GM21390 (cell line): Measurements from ENCODE around the gene MAST3.
"Not testable (repeated sequence)": the region's sequence is repeated elsewhere in the genome, so short reads cannot be mapped to it uniquely, and the experiment has no call there.

Experiments
- ATAC-seq: cut with Tn5 transposase; IDR thresholded peaks from one replicate; pipeline ENCODE4 v1.9.1; 2021; ENCODE audit not compliant: unreplicated experiment

MAST3 gene

GRCh38 chr19:18156841-18157464 is 59.4 kb downstream of the MAST3 start:
- ATAC-seq = no peak

DNA sequence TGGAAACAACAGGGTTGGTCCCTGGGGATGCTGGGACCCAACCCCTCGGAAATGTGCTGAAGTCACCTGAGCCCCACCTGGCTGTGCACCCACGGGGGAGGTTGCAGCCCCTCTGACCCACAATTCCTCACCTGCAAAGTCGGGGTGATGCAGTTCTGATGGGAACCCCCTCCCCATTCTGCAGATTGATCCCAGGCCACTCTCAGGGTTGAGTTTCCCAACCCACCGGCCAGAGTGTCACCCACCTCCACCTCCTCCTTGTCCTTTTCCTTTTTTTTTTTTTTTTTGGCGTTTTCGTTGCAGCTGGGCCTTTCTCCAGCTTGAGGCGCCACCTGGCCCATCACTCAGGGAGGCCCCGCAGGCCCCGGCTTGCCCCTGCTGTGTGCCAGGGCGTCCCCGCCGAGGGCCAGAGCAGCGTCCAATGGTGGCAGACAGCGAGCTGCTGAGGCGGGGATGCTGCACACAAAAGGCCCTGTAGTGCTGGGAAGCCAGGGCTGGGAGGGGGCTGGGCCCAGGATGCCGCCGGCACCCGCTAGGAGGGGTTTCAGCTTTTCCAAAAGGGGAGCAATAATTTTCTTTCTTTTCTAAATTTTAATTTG is 60.0 kb downstream of the MAST3 start:
- ATAC-seq = no peak

- no peak for ATAC-seq
Observed at GRCh38 chr19:18158467-18158866, 60.9 kb downstream of the MAST3 start.

DNA sequence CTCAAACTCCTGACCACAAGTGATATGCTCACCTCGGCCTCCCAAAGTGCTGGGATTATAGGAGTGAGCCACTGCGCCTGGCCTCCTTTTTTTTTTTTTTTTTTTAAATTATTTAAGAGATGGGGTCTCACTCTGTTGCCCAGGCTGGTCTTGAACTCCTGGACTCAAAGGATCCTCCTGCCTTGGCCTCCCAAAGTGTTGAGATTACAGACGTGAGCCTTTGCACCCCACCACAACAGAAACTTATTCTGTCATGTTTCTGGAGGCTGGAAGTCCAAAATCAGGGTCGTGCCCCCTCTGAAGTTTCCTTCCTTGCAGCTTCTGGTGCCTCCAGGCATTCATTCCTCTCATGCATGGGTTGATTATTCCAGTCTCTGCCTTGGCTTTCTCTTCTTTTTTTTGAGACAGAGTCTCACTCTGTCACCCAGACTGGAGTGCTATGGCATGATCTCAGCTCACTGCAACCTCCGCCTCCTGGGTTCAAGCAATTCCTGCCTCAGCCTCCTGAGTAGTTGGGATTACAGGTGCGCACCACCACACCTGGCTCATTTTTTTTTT is 61.6 kb downstream of the MAST3 start:
- not testable (repeated sequence) for ATAC-seq

DNA sequence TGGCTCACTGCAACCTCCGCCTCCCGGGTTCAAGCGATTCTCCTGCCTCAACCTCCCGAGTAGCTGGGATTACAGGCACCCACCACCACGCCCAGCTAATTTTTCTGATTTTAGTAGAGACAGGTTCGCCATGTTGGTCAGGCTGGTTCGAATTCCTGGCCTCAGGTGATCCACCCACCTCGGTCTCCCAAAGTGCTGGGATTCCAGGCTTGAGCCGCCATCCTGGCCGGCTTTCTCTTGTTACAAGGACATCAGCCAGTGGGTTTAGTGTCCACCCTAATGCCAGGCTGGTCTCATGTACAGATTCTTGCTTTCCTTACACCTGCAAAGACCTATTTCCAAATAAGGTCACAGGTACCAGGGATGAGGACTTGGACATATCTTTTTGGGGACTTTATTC is 62.2 kb downstream of the MAST3 start:
- no peak for ATAC-seq

- ATAC-seq = no peak
Observed at GRCh38 chr19:18160493-18160970, 63.0 kb downstream of the MAST3 start.

GRCh38 chr19:18160971-18161635 is 63.5 kb downstream of the MAST3 start:
- peak; percentile 59 for ATAC-seq

GRCh38 chr19:18161636-18162002 is 64.0 kb downstream of the MAST3 start:
- no peak for ATAC-seq

GRCh38 chr19:18164072-18164471 is 66.5 kb downstream of the MAST3 start:
- no peak for ATAC-seq

DNA sequence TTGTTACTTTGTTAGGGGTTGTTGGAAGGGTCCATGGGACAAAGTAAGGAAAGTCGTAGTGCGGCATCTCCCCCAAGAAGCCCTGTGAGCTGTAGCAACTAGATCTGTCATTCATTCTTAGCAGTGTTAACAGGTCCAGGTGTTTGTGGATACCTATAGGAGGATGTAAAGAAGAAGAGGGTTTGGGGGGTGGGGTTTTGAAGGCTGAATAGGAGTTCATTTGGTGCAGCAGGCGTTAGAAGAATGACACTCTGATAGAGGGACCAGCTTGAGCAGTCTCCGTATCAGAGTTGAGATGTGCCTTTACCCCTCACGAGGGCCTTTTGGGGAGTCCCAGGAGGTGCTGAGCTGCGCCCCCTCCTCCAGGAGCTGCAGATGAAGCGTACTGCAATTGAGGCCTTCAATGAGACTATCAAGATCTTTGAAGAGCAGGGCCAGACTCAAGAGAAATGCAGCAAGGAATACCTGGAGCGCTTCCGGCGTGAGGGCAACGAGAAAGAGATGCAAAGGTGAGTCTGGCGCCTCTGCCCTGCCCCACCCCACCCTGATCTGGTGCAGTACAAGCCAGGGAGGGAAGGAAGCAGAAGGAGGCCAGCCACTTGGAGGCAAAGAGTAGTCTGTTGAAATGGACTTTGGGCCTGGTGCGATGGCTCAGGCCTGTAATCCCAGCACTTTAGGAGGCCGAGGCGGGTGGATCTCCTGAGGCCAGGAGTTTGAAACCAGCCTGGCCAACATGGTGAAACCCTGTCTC is 68.4 kb downstream of the MAST3 start:
- no peak for ATAC-seq

- no peak for ATAC-seq
Observed at GRCh38 chr19:18167011-18167410, 69.4 kb downstream of the MAST3 start.

DNA sequence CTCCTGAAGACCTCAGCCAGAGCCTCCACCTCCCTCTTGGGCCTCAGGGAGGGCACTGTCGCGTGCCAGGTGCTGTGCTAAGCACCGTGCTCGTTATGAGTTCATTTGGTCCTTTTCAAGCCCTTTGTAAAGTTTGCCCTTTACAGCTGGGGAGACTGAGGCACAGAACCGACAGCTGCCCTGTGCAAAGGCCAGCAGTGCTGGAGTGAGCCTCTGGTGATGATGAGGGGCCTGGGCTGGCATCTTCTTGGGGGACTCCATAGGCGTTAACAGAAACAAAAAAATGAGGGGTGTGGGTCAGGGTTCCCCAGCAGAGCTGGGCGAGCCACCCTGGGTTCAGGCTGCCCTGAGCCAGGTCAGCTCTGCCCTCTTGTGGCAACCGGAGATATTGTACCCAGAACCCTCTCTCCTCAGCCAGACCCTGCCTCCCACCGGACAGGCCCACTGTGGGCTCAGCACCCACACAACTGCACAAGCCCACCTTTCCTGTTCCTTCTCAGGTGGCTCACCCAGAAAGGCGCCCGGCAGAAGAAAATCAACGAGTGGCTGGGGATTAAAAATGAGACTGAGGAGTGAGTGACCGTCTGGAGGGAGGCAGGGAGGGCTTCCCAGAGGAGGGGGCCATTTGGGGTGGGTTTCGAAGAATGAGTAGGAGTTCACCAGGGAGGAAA is 70.5 kb downstream of the MAST3 start:
- ATAC-seq = no peak

DNA sequence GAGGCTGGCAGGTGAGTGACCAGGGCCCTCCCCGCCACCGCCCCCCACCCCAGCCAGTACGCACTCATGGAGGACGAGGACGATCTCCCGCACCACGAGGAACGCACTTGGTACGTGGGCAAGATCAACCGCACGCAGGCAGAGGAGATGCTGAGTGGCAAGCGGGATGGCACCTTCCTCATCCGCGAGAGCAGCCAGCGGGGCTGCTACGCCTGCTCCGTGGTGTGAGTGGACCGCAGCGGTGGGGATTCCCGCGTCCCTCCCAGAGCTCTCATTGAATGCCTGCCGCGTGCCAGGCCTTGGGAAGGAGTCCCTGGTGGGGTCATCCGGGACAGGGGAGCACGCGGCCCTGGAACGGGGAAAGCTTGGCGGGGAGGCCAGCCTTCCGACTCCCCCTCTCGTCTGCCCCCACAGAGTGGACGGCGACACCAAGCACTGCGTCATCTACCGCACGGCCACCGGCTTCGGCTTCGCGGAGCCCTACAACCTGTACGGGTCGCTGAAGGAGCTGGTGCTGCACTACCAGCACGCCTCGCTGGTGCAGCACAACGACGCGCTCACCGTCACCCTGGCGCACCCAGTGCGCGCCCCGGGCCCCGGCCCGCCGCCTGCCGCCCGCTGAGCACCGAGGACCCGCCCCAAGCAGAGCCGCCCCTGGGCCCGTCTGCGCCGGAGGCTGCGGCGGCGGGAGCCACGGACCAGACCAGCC is 71.2 kb downstream of the MAST3 start:
- ATAC-seq = no peak

GRCh38 chr19:18170714-18171255 is 73.2 kb downstream of the MAST3 start:
- no peak for ATAC-seq

- no peak for ATAC-seq
Observed at GRCh38 chr19:18171605-18172327, 74.2 kb downstream of the MAST3 start.

DNA sequence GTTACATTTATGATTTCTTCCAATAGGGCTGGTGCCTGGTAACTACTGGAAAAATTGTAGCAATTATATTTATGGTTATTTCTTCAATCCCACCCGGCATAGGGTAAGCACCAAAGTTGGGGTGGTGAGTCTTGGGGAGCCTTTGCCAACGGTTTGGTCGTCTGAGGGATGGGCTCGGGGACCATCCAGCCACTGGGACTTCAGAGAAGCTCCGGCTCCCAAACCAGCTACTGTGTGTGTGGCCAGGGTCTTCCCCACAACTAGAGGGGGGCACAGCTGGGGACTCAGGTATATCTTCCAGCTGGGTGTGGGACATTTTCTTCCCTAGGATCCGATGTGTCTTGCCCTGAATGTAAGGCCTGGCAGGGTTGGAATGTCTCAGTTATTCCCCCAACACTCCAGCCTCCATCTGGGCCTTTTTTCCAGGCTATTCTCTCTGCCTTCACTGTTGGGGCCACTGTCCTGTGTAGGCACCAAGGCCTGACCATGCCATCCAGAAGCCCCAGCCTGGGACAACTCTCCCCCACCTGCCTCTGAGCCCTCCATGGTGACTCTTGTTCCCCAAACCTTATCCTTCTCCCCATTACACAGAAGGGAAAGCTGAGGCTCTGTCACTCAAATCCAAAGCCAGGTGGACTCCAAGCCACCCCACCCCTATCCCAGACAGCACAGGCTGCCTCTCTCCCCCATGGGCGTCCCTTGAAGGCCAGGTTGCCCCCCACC is 74.9 kb downstream of the MAST3 start:
- ATAC-seq = no peak

DNA sequence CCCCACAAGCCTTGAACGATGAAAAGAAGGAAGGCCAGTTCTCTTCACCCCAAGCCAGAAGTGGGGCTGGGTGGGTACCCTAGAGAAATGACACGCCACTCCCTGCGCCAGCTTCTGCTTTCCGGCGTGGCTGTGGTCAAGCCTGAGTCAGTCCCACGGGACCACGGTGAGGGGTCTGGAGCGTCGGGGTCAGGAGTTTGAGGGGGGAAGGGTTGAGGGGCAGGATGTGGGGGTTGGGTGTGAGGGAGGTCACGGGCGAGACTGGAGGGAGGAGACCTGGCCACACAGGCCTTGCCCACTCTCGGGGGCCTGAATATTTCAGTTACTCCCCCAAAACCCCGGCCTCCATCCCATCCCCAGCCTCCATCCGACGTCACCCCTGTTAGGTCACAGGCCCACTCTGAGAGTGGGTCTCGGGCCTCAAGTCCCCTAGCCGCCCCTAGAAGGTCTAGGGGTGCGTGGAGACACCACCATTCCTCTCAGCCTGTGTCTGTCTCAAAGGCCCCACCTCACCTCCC is 75.5 kb downstream of the MAST3 start:
- ATAC-seq = no peak

DNA sequence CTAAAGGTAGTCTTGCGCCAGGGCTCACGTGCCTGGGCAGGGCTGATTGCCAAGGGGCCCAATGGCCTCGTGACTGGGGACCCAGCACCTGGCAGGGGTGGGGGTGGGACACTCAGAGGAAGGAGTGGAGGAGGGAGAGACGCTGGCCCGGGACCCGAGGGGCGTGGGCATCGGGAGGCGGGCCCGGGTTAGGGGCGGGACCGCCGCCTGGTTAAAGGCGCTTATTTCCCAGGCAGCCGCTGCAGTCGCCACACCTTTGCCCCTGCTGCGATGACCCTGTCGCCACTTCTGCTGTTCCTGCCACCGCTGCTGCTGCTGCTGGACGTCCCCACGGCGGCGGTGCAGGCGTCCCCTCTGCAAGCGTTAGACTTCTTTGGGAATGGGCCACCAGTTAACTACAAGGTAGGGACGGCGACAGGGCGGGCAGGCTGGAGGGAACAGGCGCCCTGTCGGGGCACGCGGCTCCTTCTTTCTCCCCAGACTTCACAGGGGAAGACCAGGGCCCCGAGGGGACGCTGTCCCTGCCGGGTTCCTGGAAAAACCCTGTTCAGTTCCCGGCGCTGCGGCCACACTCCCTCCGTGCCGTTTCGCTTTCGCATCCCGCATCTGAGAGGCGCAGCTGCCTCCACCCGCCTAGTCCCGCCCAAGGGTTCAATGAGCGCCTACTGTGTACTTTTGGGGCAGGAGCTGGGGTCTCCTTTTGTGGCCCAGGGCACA is 76.2 kb downstream of the MAST3 start, which contains the start of gene IFI30:
IFI30 (plus strand) TSS at position 242 of the 717 bp plus-strand sequence; CDS start at position 271, 29 bp downstream.
- ATAC-seq = peak; percentile 38
